DLD1 (cell line): Measurements from ENCODE around the gene CATSPERE.

ENCODE experiments used
- in situ Hi-C: cut with HindIII; loops from 2 replicates; pipeline ENCODE4 v1.10.0; 2017; ENCODE audit warnings: low sequenced_read_pairs

CATSPERE gene

GRCh38 chr1:244461245-244462071 lies at the start of gene CATSPERE:
TSS of gene CATSPERE (plus strand) at chr1:244461273. CDS start at chr1:244461430, 157 bp downstream.
- in situ Hi-C loops, result no loop called here

GRCh38 chr1:244412176-244412575 lies 48.9 kb upstream of the CATSPERE start:
- in situ Hi-C loops, result no loop called here

GRCh38 chr1:244413736-244414135 lies 47.3 kb upstream of the CATSPERE start:
- in situ Hi-C loops, result no loop called here

GRCh38 chr1:244414543-244414942 lies 46.5 kb upstream of the CATSPERE start:
- in situ Hi-C loops, result no loop called here

- in situ Hi-C loops, result no loop called here
Observed at GRCh38 chr1:244419024-244419423, 42.0 kb upstream of the CATSPERE start.

GRCh38 chr1:244422174-244422573 lies 38.9 kb upstream of the CATSPERE start:
- in situ Hi-C loops, result no loop called here

- in situ Hi-C loops, result no loop called here
Observed at GRCh38 chr1:244424649-244425334, 36.3 kb upstream of the CATSPERE start.

GRCh38 chr1:244427647-244428046 lies 33.4 kb upstream of the CATSPERE start:
- in situ Hi-C loops, result no loop called here

- in situ Hi-C loops, result no loop called here
Observed at GRCh38 chr1:244429818-244430217, 31.3 kb upstream of the CATSPERE start.

GRCh38 chr1:244431166-244431565 lies 29.9 kb upstream of the CATSPERE start:
- in situ Hi-C loops, result no loop called here

- in situ Hi-C loops, result no loop called here
Observed at GRCh38 chr1:244435562-244436205, 25.4 kb upstream of the CATSPERE start.

GRCh38 chr1:244436336-244437085 lies 24.6 kb upstream of the CATSPERE start:
- in situ Hi-C loops, result no loop called here

- in situ Hi-C loops, result no loop called here
Observed at GRCh38 chr1:244437086-244437468, 24.0 kb upstream of the CATSPERE start.

- in situ Hi-C loops, result no loop called here
Observed at GRCh38 chr1:244439391-244440032, 21.6 kb upstream of the CATSPERE start.

GRCh38 chr1:244442850-244443249 lies 18.2 kb upstream of the CATSPERE start:
- in situ Hi-C loops, result no loop called here

GRCh38 chr1:244444854-244445253 lies 16.2 kb upstream of the CATSPERE start:
- in situ Hi-C loops, result no loop called here

GRCh38 chr1:244445320-244446181 lies 15.5 kb upstream of the CATSPERE start:
- in situ Hi-C loops, result no loop called here

- in situ Hi-C loops, result no loop called here
Observed at GRCh38 chr1:244447024-244447423, 14.0 kb upstream of the CATSPERE start.

- in situ Hi-C loops, result no loop called here
Observed at GRCh38 chr1:244447552-244447951, 13.5 kb upstream of the CATSPERE start.
